Measurements from ENCODE around the gene ACER3.

Gene ACER3

GRCh38 chr11:77053217-77054015, 192.7 kb downstream of the ACER3 start:
- DNase-seq (ENCODE audit: low read depth in 1 of 2, low spot score in 1 of 2): no peak
- no peak overlapping the region for H3K27ac ChIP-seq (replicated peaks)
- H3K27me3 ChIP-seq (ENCODE audit: insufficient read depth, poor library complexity, severe bottlenecking): no peaks in the 10 kb centered on the region
- TF ChIP-seq, protein P1, sequence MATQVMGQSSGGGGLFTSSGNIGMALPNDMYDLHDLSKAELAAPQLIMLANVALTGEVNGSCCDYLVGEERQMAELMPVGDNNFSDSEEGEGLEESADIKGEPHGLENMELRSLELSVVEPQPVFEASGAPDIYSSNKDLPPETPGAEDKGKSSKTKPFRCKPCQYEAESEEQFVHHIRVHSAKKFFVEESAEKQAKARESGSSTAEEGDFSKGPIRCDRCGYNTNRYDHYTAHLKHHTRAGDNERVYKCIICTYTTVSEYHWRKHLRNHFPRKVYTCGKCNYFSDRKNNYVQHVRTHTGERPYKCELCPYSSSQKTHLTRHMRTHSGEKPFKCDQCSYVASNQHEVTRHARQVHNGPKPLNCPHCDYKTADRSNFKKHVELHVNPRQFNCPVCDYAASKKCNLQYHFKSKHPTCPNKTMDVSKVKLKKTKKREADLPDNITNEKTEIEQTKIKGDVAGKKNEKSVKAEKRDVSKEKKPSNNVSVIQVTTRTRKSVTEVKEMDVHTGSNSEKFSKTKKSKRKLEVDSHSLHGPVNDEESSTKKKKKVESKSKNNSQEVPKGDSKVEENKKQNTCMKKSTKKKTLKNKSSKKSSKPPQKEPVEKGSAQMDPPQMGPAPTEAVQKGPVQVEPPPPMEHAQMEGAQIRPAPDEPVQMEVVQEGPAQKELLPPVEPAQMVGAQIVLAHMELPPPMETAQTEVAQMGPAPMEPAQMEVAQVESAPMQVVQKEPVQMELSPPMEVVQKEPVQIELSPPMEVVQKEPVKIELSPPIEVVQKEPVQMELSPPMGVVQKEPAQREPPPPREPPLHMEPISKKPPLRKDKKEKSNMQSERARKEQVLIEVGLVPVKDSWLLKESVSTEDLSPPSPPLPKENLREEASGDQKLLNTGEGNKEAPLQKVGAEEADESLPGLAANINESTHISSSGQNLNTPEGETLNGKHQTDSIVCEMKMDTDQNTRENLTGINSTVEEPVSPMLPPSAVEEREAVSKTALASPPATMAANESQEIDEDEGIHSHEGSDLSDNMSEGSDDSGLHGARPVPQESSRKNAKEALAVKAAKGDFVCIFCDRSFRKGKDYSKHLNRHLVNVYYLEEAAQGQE (IDR thresholded peaks at IDR 0.05; ENCODE audit: insufficient replicate concordance, low read depth): no peak
- TF ChIP-seq POLR2AphosphoS5 (IDR thresholded peaks at IDR 0.05; ENCODE audit: low read depth) (no peak), GABPA (IDR thresholded peaks at IDR 0.05; ENCODE audit: low read depth) (no peak), CTCF (IDR thresholded peaks at IDR 0.05; ENCODE audit: insufficient read depth, low read length) (no peak), SPI1 (IDR thresholded peaks at IDR 0.05; ENCODE audit: borderline replicate concordance, low read depth) (no peak)
- no peak overlapping the region for H3K4me3 ChIP-seq (replicated peaks; ENCODE audit: insufficient read depth, low read length)

DNA sequence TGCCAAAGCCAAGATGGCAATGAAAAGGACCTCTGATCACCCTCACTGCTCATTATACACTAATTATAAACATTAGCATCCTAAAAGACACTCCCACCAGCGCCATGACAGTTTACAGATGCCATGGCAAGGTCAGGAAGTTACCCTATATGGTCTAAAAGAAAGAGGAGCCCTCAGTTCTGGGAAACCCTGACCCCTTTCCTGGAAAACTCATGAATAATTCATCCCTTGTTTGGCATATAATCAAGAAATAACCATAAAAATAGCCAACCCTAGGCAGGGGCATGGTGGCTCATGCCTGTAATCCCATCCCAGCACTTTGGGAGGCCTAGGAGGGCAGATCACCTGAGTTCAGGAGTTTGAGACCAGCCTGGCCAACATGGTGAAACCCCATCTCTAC, 193.4 kb downstream of the ACER3 start:
- TF ChIP-seq SPI1 (IDR thresholded peaks at IDR 0.05; ENCODE audit: borderline replicate concordance, low read depth): no peak
- no peak for TF ChIP-seq CTCF (IDR thresholded peaks at IDR 0.05; ENCODE audit: insufficient read depth, low read length)
- TF ChIP-seq, protein P1 (IDR thresholded peaks at IDR 0.05; ENCODE audit: insufficient replicate concordance, low read depth): no peak
- no peak for TF ChIP-seq GABPA (IDR thresholded peaks at IDR 0.05; ENCODE audit: low read depth)
- TF ChIP-seq POLR2AphosphoS5 (IDR thresholded peaks at IDR 0.05; ENCODE audit: low read depth): no peak
- H3K27ac ChIP-seq (replicated peaks): no peak overlapping the region
- H3K27me3 ChIP-seq (ENCODE audit: insufficient read depth, poor library complexity, severe bottlenecking): no peaks in the 10 kb centered on the region
- DNase-seq (ENCODE audit: low read depth in 1 of 2, low spot score in 1 of 2): no peak
- H3K4me3 ChIP-seq (replicated peaks; ENCODE audit: insufficient read depth, low read length): no peak overlapping the region

DNA sequence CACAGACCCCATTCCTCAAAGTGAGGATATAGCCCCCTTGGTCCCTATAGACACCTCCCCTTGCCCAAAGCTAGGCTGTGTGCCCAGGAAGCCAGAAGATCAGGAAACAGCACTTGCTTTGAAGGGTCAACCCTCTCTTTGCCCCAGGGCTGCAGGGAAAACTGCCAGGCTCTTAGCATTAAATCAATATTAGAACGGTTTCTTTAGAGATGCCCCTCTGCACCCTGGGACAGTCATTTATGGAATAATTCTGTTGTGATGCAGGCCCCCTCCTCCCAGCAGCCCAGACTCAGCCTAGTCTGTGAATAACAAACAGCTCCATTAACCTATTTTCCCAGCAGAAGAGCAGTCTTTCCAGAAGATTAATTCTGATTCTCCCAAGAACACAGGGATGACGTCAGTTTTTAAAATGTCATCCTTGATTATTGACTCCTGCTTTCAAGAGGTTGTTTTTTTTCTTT, 194.4 kb downstream of the ACER3 start:
- DNase-seq (ENCODE audit: low read depth in 1 of 2, low spot score in 1 of 2): no peak
- no peaks in the 10 kb centered on the region for H3K27me3 ChIP-seq (ENCODE audit: insufficient read depth, poor library complexity, severe bottlenecking)
- TF ChIP-seq, protein P1 (IDR thresholded peaks at IDR 0.05; ENCODE audit: insufficient replicate concordance, low read depth): no peak
- TF ChIP-seq SPI1 (IDR thresholded peaks at IDR 0.05; ENCODE audit: borderline replicate concordance, low read depth) (no peak), CTCF (IDR thresholded peaks at IDR 0.05; ENCODE audit: insufficient read depth, low read length) (no peak), GABPA (IDR thresholded peaks at IDR 0.05; ENCODE audit: low read depth) (no peak), POLR2AphosphoS5 (IDR thresholded peaks at IDR 0.05; ENCODE audit: low read depth) (no peak)
- H3K27ac ChIP-seq (replicated peaks): no peak overlapping the region
- no peak overlapping the region for H3K4me3 ChIP-seq (replicated peaks; ENCODE audit: insufficient read depth, low read length)

All from HL-60 (cell line).